Aorta (tissue), 5 donors: ENCODE results near the gene NPFFR1. TPM values are rescaled to one million over a fixed set of nuclear protein-coding genes. Genes with fewer than 3 reads are reported as not detected.

Experiments used
- ATAC-seq: fragments of 200-7000 bp; cut with Tn5 transposase; one replicate; pipeline ENCODE4 v1.9.1; 2022; ENCODE audit warnings: moderate library complexity; ENCODE audit not compliant: low FRiP score
- DNase-seq, 2 donors: peaks; one replicate each; pipeline ENCODE4 v3.0.0-alpha.2; 2020
- H3K27ac ChIP-seq, 2 donors: one replicate each; pipeline ENCODE4 v1.5.1; 2013; ENCODE audit warnings: low read length in 2 of 2, mild to moderate bottlenecking in 2 of 2, moderate library complexity in 2 of 2, control low read depth in 1 of 2, inconsistent platforms in 1 of 2, low read depth in 1 of 2
- H3K27me3 ChIP-seq, 2 donors: one replicate each; pipeline ENCODE4 v1.6.1; 2013; ENCODE audit warnings: control low read depth in 1 of 2, low read length in 1 of 2, mild to moderate bottlenecking in 1 of 2, moderate library complexity in 1 of 2; ENCODE audit not compliant: insufficient read depth in 2 of 2, control insufficient read depth in 1 of 2
- H3K36me3 ChIP-seq, 2 donors: one replicate each; pipeline ENCODE4 v1.6.1; 2013; ENCODE audit warnings: control low read depth in 1 of 2, low read length in 1 of 2, mild to moderate bottlenecking in 1 of 2; ENCODE audit not compliant: insufficient read depth in 2 of 2, control insufficient read depth in 1 of 2
- H3K4me1 ChIP-seq, 2 donors: one replicate each; pipeline ENCODE4 v1.6.1; 2013; ENCODE audit warnings: low read length in 2 of 2, control low read depth in 1 of 2, mild to moderate bottlenecking in 1 of 2, moderate library complexity in 1 of 2; ENCODE audit not compliant: insufficient read depth in 2 of 2, control insufficient read depth in 1 of 2
- H3K4me3 ChIP-seq, 2 donors: one replicate each; pipeline ENCODE4 v1.5.1; 2013; ENCODE audit warnings: low read length in 2 of 2, control low read depth in 1 of 2, mild to moderate bottlenecking in 1 of 2
- H3K9me3 ChIP-seq: one replicate; pipeline ENCODE4 v1.6.1; 2013; ENCODE audit warnings: mild to moderate bottlenecking, low read length; ENCODE audit not compliant: control insufficient read depth
- WGBS, 2 donors: extraction: QIAGEN DNeasy Blood & Tissue Kit; methylation state at CpG; one replicate each; pipeline ENCODE4 v1.1.7; 2013; 5-methylcytosine and 5-hydroxymethylcytosine counted together
- intact Hi-C, 2 donors: fragments of 100-400 bp; cut with DNase I; formaldehyde crosslinking; loops; one replicate each; pipeline versions ENCODE4 v1.14.2 to v1.15.0; 2022
- polyA plus RNA-seq, 2 donors: library from polyadenylated mRNA; stranded (reverse); fragments of 200-250 nt; gene quantifications; one replicate each; pipeline ENCODE4 v1.2.3, GENCODE V29; 2013
- total RNA-seq, 2 donors: library from RNA; stranded (reverse); fragmentation: NEBNext Ultra II Directional; extraction: Animal tissue kit (Norgen Biotek cat#: 25700); gene quantifications; one replicate each; pipeline ENCODE4 v1.2.1, GENCODE V29; 2021
- donor health status: healthy with polysubstance abuse.
- donor health status: Bipolar disorder and iron deficiency.
- donor health status: DM: no; HTN: no; CAD: no.
- donor health status: DM: no; HTN: no; CAD: no.
- donor health status: DM: yes; HTN: yes; CAD: no.

NPFFR1 gene
- total and polyA plus RNA-seq, 4 donors: under 0.01 to 0.06 (median 0.03) TPM; not detected in 1

DNA sequence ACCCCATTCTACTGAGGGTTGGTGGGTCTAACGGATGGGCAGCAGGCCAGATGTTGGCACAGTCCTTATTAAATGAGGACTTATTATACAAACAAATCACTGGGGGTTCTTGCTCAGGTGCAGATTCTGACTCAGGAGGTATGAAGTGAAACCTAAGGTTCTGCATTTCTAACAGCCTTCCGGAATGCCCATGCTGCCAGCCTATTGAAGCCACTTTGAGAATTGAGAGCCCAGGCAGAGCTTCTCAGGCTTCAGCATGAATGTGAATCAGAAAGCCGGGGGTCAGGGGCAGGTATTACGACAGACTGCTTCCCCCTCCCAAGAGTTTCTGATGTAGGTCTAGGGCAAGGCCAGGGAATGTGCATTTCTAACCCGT lies 34.1 kb upstream of the NPFFR1 start:
- intact Hi-C loops: no loop called here
- Histone ChIP-seq H3K9me3 (no peaks in the 10 kb centered on the region), H3K4me3 (no peak overlapping the region), H3K4me1 (no peaks in the 10 kb centered on the region), H3K27me3 (no peaks in the 10 kb centered on the region), H3K27ac (no peak overlapping the region), H3K36me3 (no peaks in the 10 kb centered on the region)
- ATAC-seq (no peak), DNase-seq (peak in 1 of 2 donors; percentile 21)
- WGBS, 2 donors: 91 to 97% methylated on average over 5 of the region's 5 CpGs

GRCh38 chr10:70317272-70317942 lies 33.6 kb upstream of the NPFFR1 start:
- Histone ChIP-seq H3K4me1 (no peaks in the 10 kb centered on the region), H3K9me3 (no peaks in the 10 kb centered on the region), H3K27ac (no peak overlapping the region), H3K27me3 (no peaks in the 10 kb centered on the region), H3K4me3 (no peak overlapping the region), H3K36me3 (no peaks in the 10 kb centered on the region)
- WGBS, 2 donors: 88 to 90% methylated on average over 5 of the region's 5 CpGs
- intact Hi-C loops: no loop called here
- DNase-seq (peak in 1 of 2 donors; percentile 15), ATAC-seq (no peak)

DNA sequence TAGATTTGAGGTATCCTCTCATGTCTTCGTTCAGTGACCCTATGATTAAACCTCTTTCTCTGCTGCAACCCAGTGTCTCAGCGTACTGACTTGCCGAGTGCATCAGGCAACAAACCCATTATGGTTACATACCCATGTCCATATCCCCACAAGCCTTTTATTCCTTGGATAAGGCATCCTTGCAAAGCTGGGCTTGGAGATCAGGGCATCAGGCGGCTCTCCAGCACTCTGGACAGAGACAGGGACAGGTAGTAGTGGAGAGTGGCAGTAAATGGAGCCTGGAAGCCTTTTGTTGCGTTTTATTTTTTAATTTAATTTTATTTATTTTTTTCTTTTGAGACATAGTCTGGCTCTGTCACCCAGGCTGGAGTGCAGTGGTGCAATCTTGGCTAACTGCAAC lies 32.0 kb upstream of the NPFFR1 start:
- DNase-seq: peak in 1 of 2 donors; percentile 3
- WGBS, 2 donors: 93 to 97% methylated on average over 5 of the region's 5 CpGs
- no peaks in the 10 kb centered on the region for H3K4me1 ChIP-seq
- intact Hi-C loops: no loop called here
- no peaks in the 10 kb centered on the region for H3K36me3 ChIP-seq
- no peak for ATAC-seq
- H3K4me3 ChIP-seq: no peak overlapping the region
- no peaks in the 10 kb centered on the region for H3K27me3 ChIP-seq
- no peak overlapping the region for H3K27ac ChIP-seq
- no peaks in the 10 kb centered on the region for H3K9me3 ChIP-seq

GRCh38 chr10:70315276-70315675 lies 31.5 kb upstream of the NPFFR1 start:
- H3K4me3 ChIP-seq: no peak overlapping the region
- DNase-seq: no peak

DNA sequence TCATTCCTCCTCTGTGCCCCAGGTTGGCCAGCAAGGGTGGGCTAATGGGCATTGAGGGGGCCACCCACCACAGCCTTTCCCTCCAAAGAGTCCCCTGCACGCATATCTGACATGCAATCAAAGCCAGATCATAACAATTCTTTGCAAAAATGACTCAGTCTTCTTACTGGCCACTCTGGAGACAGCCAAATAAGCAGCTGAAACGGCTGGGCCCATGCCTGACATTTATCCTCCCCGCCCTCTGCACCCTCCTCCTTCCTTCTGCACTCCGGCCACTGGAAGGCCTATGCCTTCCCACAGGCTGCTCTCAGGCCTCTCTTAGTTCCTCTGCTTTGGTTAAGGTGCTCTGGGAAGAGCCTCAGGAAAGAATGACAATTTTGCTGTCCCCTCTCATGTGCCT lies 29.2 kb upstream of the NPFFR1 start:
- 67 to 80% methylated on average over 4 of the region's 4 CpGs for WGBS, 2 donors
- DNase-seq: peak; percentile 49 to 71
- Histone ChIP-seq H3K27me3 (no peaks in the 10 kb centered on the region), H3K27ac (no peak overlapping the region), H3K9me3 (no peaks in the 10 kb centered on the region), H3K4me1 (no peaks in the 10 kb centered on the region), H3K4me3 (no peak overlapping the region), H3K36me3 (no peaks in the 10 kb centered on the region)
- ATAC-seq: no peak
- intact Hi-C loops: no loop called here

More at GRCh38 chr10:70315276-70315675, 31.5 kb upstream of the NPFFR1 start:
- WGBS, 2 donors: 84 to 90% methylated on average over 2 of the region's 2 CpGs
- Histone ChIP-seq H3K4me1 (no peaks in the 10 kb centered on the region), H3K9me3 (no peaks in the 10 kb centered on the region), H3K27ac (no peak overlapping the region), H3K27me3 (no peaks in the 10 kb centered on the region), H3K36me3 (no peaks in the 10 kb centered on the region)
- intact Hi-C loops: no loop called here
- no peak for ATAC-seq

DNA sequence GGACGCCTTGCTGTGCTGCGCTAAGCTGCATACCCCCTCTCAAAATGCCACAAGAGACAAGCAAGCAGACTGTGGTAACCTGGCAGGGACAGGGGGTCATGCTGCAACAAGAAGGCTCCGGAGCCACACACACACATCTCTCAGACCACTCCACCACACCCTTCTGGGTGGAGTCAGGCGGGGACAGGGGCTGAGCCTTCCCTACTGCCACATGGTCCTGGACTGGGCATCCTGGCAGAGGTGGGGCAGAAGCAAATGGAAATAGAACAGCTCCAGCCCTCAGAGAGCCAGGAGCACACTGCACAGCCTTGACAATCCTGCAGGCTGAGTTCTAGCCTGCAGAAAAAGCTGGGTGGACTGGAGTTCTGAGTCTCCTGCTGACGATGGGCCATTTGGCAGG lies 28.4 kb upstream of the NPFFR1 start:
- ATAC-seq: peak; percentile 16
- peak; percentile 24 for DNase-seq
- Histone ChIP-seq H3K4me3 (no peak overlapping the region), H3K4me1 (no peaks in the 10 kb centered on the region), H3K27me3 (no peaks in the 10 kb centered on the region), H3K9me3 (no peaks in the 10 kb centered on the region), H3K27ac (no peak overlapping the region), H3K36me3 (no peaks in the 10 kb centered on the region)
- intact Hi-C loops: no loop called here
- 84 to 91% methylated on average over 5 of the region's 5 CpGs for WGBS, 2 donors

GRCh38 chr10:70311698-70312097 lies 27.9 kb upstream of the NPFFR1 start:
- DNase-seq (no peak), ATAC-seq (no peak)
- Histone ChIP-seq H3K4me3 (no peak overlapping the region), H3K4me1 (no peaks in the 10 kb centered on the region), H3K36me3 (no peaks in the 10 kb centered on the region), H3K27ac (no peak overlapping the region), H3K9me3 (no peaks in the 10 kb centered on the region), H3K27me3 (no peaks in the 10 kb centered on the region)
- intact Hi-C loops: no loop called here
- WGBS, 2 donors: 94 to 95% methylated on average over 3 of the region's 3 CpGs

GRCh38 chr10:70309661-70310060 lies 25.9 kb upstream of the NPFFR1 start:
- ATAC-seq (peak; percentile 26), DNase-seq (peak; percentile 24 to 36)
- Histone ChIP-seq H3K4me1 (no peaks in the 10 kb centered on the region), H3K27ac (no peak overlapping the region), H3K27me3 (no peaks in the 10 kb centered on the region), H3K9me3 (no peaks in the 10 kb centered on the region), H3K4me3 (no peak overlapping the region), H3K36me3 (no peaks in the 10 kb centered on the region)
- WGBS, 2 donors: 93 to 97% methylated on average over 7 of the region's 7 CpGs
- intact Hi-C loops: no loop called here
